ENCODE results near the gene S100A2.

DNA sequence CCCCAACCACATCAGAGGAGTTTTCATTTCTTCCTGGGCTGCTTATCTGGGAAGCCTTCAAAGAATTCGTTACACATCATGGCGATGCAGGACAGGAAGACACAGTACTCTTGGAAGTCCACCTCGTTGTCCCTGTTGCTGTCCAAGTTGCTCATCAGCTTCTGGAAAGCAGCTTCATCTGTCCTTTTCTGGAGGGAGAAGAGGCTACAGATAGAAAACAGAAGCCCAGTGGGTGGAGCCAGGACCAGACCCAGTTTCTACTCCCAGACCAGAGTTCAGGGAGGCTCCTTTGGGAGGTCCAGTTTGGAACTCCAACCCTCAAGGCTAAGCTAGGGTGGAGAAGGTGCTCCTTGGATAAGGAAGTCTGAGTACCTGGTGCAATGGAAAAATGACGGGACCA is 21.9 kb downstream of the S100A2 start:
- TF ChIP-seq, protein P1, sequence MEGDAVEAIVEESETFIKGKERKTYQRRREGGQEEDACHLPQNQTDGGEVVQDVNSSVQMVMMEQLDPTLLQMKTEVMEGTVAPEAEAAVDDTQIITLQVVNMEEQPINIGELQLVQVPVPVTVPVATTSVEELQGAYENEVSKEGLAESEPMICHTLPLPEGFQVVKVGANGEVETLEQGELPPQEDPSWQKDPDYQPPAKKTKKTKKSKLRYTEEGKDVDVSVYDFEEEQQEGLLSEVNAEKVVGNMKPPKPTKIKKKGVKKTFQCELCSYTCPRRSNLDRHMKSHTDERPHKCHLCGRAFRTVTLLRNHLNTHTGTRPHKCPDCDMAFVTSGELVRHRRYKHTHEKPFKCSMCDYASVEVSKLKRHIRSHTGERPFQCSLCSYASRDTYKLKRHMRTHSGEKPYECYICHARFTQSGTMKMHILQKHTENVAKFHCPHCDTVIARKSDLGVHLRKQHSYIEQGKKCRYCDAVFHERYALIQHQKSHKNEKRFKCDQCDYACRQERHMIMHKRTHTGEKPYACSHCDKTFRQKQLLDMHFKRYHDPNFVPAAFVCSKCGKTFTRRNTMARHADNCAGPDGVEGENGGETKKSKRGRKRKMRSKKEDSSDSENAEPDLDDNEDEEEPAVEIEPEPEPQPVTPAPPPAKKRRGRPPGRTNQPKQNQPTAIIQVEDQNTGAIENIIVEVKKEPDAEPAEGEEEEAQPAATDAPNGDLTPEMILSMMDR (IDR thresholded peaks at IDR 0.05; ENCODE audit: low read depth, low read length, poor library complexity, severe bottlenecking): no peak
- no peak for TF ChIP-seq EZH2phosphoT487 (IDR thresholded peaks at IDR 0.05; ENCODE audit: borderline replicate concordance, low read length)

All from DOHH2 (cell line).